SHP77 treated with DMSO at 0.1 percent for 48 hours (cell line): ENCODE data around the gene SLC25A25.
A peak's percentile ranks its signal among the peaks of the same experiment; 100 is the strongest.
"Not testable (repeated sequence)": the region's sequence is repeated elsewhere in the genome, so short reads cannot be mapped to it uniquely, and the experiment has no call there.

ENCODE experiments used
- DNase-seq: peaks from one replicate; lab custom pipeline; 2025; lab: John Stamatoyannopoulos, UW

Gene SLC25A25

GRCh38 chr9:128051932-128052709 lies 15.9 kb upstream of the SLC25A25 start:
- DNase-seq = no peak

GRCh38 chr9:128053560-128053959 lies 14.5 kb upstream of the SLC25A25 start:
- DNase-seq = no peak

- DNase-seq = no peak
These were observed 13.9 kb upstream of the SLC25A25 start for GRCh38 chr9:128054087-128054486.

- no peak for DNase-seq
These were observed 12.5 kb upstream of the SLC25A25 start for GRCh38 chr9:128055344-128056040.

- DNase-seq = no peak
These were observed 11.9 kb upstream of the SLC25A25 start for GRCh38 chr9:128056086-128056485.

GRCh38 chr9:128056887-128057723 lies 10.9 kb upstream of the SLC25A25 start:
- peak; percentile 80 for DNase-seq

GRCh38 chr9:128057724-128058409 lies 10.2 kb upstream of the SLC25A25 start:
- DNase-seq = no peak

- DNase-seq = no peak
These were observed 8.6 kb upstream of the SLC25A25 start for GRCh38 chr9:128059365-128059983.

- no peak for DNase-seq
These were observed 6.6 kb upstream of the SLC25A25 start for GRCh38 chr9:128061275-128061960.

- no peak for DNase-seq
These were observed 5.8 kb upstream of the SLC25A25 start for GRCh38 chr9:128062279-128062678.

GRCh38 chr9:128062846-128063831 lies 4.9 kb upstream of the SLC25A25 start:
- no peak for DNase-seq

GRCh38 chr9:128065907-128066712 lies 1.9 kb upstream of the SLC25A25 start:
- no peak for DNase-seq

- peak; percentile 96 for DNase-seq
These were observed 1.1 kb upstream of the SLC25A25 start, which contains the start of gene NAIF1 for GRCh38 chr9:128066713-128067644. Gene NAIF1, minus strand, starts transcription at chr9:128067320. Its CDS starts 219 bp downstream, at chr9:128067101.

- DNase-seq = no peak
These were observed 564 bp downstream of the SLC25A25 start for GRCh38 chr9:128068386-128069205.

GRCh38 chr9:128070874-128071273 lies 2.8 kb downstream of the SLC25A25 start:
- DNase-seq = no peak

GRCh38 chr9:128071475-128071874 lies 3.4 kb downstream of the SLC25A25 start:
- DNase-seq = not testable (repeated sequence)
